ENCODE measurements around the gene ANKFY1.

DNA sequence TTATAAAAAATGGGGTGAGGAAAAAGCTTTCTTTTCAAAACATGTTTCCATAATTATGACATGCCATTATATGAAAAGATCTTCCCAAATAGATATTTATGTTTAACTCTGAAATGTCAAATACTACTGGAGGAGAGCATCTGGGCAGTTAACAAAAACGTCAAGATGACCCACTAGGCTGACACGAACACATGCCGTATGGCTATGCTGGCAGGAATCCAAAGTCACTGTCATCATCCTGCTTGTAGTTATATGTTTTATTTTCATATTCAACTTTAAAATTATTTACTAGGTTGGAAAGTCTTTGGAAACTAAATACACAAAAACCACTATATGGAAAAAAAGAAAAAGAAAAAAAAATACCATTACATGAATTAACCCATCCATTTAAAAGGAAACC lies 27.3 kb downstream of the ANKFY1 start:
- TF ChIP-seq, protein P1, sequence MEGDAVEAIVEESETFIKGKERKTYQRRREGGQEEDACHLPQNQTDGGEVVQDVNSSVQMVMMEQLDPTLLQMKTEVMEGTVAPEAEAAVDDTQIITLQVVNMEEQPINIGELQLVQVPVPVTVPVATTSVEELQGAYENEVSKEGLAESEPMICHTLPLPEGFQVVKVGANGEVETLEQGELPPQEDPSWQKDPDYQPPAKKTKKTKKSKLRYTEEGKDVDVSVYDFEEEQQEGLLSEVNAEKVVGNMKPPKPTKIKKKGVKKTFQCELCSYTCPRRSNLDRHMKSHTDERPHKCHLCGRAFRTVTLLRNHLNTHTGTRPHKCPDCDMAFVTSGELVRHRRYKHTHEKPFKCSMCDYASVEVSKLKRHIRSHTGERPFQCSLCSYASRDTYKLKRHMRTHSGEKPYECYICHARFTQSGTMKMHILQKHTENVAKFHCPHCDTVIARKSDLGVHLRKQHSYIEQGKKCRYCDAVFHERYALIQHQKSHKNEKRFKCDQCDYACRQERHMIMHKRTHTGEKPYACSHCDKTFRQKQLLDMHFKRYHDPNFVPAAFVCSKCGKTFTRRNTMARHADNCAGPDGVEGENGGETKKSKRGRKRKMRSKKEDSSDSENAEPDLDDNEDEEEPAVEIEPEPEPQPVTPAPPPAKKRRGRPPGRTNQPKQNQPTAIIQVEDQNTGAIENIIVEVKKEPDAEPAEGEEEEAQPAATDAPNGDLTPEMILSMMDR (IDR thresholded peaks at IDR 0.05) = no peak
- no peak for TF ChIP-seq JUND (IDR thresholded peaks at IDR 0.05)
- TF ChIP-seq, protein P2, sequence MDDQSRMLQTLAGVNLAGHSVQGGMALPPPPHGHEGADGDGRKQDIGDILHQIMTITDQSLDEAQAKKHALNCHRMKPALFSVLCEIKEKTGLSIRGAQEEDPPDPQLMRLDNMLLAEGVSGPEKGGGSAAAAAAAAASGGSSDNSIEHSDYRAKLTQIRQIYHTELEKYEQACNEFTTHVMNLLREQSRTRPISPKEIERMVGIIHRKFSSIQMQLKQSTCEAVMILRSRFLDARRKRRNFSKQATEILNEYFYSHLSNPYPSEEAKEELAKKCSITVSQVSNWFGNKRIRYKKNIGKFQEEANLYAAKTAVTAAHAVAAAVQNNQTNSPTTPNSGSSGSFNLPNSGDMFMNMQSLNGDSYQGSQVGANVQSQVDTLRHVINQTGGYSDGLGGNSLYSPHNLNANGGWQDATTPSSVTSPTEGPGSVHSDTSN (IDR thresholded peaks at IDR 0.05) = no peak
- TF ChIP-seq POLR2AphosphoS5 (IDR thresholded peaks at IDR 0.05; ENCODE audit: low read depth, low read length) = no peak
- no peak for TF ChIP-seq TAF1 (IDR thresholded peaks at IDR 0.05; ENCODE audit: borderline replicate concordance, low read depth, low read length)
- TF ChIP-seq, protein P3, sequence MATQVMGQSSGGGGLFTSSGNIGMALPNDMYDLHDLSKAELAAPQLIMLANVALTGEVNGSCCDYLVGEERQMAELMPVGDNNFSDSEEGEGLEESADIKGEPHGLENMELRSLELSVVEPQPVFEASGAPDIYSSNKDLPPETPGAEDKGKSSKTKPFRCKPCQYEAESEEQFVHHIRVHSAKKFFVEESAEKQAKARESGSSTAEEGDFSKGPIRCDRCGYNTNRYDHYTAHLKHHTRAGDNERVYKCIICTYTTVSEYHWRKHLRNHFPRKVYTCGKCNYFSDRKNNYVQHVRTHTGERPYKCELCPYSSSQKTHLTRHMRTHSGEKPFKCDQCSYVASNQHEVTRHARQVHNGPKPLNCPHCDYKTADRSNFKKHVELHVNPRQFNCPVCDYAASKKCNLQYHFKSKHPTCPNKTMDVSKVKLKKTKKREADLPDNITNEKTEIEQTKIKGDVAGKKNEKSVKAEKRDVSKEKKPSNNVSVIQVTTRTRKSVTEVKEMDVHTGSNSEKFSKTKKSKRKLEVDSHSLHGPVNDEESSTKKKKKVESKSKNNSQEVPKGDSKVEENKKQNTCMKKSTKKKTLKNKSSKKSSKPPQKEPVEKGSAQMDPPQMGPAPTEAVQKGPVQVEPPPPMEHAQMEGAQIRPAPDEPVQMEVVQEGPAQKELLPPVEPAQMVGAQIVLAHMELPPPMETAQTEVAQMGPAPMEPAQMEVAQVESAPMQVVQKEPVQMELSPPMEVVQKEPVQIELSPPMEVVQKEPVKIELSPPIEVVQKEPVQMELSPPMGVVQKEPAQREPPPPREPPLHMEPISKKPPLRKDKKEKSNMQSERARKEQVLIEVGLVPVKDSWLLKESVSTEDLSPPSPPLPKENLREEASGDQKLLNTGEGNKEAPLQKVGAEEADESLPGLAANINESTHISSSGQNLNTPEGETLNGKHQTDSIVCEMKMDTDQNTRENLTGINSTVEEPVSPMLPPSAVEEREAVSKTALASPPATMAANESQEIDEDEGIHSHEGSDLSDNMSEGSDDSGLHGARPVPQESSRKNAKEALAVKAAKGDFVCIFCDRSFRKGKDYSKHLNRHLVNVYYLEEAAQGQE (IDR thresholded peaks at IDR 0.05; ENCODE audit: low read depth, low read length) = no peak

Data from SK-N-SH (cell line).